GM23338 (cell line): ENCODE results near the gene LIPG.

Source experiments
- EZH2phosphoT487 ChIP-seq: fragments of 200-600 bp; sonication (generic); IDR thresholded peaks from one replicate; pipeline ENCODE4 v1.8.1; 2018; ENCODE audit warnings: antibody characterized with exemption; ENCODE audit not compliant: unreplicated experiment
- TF ChIP-seq, protein P1 (sequence below), 2 experiments: fragments of 200-600 bp in 1 of 2; sonication (generic) in 1 of 2; conservative IDR thresholded peaks; 2 replicates each; pipeline versions ENCODE4 v1.5.1 to v1.6.1; 2016 to 2017; ENCODE audit warnings: antibody characterized with exemption in 2 of 2, low read depth in 2 of 2, mild to moderate bottlenecking in 2 of 2, moderate library complexity in 1 of 2

DNA sequence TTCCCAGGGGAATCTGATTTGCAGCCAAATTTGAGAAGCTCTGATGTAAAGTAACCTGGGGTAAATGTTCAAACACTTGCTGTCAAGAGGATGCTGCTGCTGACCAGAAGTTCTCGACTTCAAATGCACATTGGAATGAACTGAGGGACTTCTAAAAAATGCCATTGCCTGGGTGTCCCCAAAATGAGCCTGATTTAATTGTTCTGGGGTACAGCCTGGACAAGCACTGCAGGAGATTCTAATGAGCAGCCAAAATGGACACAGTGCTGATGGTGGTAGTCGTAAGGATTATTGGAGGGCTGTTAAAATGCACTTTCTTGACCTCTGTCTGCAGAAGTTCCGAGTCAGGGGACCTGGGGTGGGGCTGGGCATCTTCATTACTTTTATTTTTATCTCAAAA lies 49.5 kb downstream of the LIPG start:
- TF ChIP-seq, protein P1, sequence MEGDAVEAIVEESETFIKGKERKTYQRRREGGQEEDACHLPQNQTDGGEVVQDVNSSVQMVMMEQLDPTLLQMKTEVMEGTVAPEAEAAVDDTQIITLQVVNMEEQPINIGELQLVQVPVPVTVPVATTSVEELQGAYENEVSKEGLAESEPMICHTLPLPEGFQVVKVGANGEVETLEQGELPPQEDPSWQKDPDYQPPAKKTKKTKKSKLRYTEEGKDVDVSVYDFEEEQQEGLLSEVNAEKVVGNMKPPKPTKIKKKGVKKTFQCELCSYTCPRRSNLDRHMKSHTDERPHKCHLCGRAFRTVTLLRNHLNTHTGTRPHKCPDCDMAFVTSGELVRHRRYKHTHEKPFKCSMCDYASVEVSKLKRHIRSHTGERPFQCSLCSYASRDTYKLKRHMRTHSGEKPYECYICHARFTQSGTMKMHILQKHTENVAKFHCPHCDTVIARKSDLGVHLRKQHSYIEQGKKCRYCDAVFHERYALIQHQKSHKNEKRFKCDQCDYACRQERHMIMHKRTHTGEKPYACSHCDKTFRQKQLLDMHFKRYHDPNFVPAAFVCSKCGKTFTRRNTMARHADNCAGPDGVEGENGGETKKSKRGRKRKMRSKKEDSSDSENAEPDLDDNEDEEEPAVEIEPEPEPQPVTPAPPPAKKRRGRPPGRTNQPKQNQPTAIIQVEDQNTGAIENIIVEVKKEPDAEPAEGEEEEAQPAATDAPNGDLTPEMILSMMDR (conservative IDR thresholded peaks at IDR 0.05; ENCODE audit: low read depth in 2 of 2): no peak
- TF ChIP-seq EZH2phosphoT487: no peak
